HG03571 (cell line): Measurements from ENCODE around the gene SLC15A4.
"Not testable (repeated sequence)": the region's sequence is repeated elsewhere in the genome, so short reads cannot be mapped to it uniquely, and the experiment has no call there.

ENCODE experiments used
- ATAC-seq: cut with Tn5 transposase; IDR thresholded peaks from one replicate; pipeline ENCODE4 v1.9.1; 2021; ENCODE audit not compliant: unreplicated experiment

The SLC15A4 gene

DNA sequence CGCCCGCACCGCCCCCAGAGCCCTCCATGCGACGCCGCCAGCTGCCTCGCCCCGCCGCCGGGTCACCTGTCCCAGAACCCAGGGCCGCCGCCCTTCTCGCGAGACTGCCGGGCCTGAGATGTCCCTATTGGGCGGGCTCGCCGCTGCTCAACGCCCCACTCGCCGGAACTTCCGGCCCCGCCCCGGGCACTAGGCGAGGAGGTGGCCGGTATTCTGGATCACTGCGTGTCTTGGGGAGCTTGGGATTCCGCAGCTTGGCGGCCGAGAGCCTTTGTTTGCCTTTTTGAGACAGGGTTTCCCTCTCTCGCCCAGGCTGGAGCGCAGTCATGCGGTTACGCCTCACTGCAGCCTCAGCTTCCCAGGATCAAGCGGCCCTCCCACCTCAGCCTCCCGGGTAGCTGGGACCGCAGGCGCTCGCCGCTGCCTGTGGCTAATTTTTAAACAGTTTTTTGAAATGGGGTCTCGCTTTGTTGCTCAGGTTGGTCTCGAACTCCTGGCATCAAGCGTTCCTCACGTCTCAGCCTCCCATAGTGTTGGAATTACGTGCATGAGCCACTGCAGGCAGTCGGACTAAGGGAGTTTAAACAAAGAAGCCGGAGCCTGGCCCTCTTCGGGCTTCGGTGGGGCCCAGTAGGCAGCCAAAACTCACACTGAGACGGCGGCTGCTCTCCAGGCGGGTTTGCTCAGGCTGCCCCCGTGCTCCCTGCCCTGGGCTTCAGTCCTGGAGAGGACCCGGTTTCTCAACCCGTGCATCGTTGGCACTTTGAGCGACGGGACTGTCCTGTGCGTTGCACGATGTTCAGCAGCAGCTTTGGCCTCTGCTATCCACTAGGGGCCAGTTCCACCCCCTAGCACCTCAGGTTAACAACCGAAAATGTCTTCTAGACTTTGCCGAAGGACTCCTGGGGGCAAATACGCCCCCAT, at the start of gene SLC15A4:
Gene SLC15A4, minus strand, starts transcription at position 43 of the 924 bp plus-strand sequence. Its CDS starts 15 bp downstream, at position 28.
- peak; percentile 81 for ATAC-seq

DNA sequence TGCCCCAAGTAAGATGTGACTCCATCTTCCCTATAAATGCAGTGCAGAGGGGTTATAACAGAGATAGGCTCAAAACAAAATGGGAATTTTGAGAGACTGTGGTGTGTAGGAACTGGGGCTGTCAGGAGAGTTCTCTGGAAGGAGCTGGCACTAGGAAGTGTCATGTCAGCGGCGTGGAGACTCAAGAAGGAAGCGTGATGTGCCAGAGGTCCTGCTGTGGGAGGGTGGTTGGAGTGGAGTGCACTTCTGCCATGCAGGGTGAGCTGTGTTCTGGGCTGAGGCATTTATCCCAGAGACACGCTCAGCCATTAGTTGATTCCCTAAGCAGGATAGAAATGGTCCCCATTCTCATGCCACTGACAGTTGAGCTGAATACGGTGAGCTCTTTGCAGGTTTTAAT, 48.5 kb upstream of the SLC15A4 start:
- ATAC-seq: no peak

DNA sequence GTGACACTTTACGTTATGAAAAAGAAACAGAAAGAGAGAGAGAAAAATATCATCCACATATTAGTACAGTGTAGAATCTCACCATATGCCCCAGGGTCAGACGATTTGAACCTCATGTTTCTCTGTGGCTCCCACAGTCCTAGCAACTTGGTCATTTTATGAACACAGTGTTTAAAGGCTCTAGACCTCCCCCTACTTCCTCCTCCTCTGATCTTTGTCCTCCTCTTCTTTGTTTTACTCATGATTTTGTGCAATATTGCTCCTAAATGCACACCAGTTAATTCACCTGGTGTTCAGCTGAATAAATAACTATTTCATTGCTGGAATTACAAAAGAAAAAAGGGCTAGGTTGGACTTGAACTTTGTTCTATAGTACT, 47.7 kb upstream of the SLC15A4 start:
- ATAC-seq: no peak

DNA sequence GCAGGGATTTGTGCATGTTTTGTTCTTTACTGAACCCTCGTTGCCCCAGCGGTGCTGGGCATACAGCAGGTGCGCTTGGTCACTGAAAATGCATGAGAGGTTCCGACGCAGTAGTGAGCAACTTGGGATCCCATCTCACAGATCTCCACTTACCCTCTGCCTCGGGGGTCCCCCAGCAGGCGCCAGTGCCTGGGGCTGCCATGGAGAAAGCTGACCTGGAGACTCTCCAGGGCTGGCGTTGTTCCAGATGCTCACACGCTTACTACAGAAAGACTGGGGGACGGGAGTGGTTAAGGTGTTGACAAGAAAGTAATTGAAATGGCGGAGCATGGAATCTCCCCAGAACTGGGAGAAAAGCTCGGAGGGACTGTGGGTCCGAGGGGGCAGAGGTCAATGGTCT, 43.7 kb upstream of the SLC15A4 start:
- ATAC-seq: no peak

DNA sequence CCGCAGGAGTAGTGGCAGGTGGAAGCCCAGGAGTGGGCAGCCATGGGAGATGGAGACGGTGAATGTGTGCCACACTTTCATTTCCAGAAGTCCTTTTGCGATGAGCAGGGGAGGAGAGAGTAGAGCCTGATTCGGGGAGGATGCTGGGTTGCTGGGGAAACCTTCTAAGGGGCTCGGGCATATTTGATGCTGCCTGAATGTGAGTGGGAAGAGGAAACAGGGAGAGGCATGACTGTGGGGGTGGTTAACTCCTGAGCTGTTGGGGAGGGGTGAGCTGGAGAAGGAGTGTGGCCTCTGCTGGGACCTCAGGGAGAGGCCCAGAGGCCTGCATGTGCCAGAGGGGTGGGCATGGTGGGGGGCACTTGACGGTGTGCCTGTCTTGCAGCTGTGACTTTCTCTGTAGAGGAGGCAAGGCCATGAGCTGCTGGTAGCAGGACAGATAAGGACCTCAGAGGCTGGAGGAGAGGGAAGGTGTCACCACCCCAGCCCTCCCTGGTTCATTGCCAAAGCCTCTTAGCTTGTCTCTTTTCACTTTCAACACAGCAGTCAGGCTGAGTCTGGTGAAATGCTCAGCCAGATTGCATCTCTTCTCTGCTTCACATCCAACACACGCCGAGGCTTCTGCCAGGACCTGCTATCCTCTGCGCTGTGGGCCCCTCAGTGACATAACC, 40.9 kb upstream of the SLC15A4 start:
- ATAC-seq: no peak

DNA sequence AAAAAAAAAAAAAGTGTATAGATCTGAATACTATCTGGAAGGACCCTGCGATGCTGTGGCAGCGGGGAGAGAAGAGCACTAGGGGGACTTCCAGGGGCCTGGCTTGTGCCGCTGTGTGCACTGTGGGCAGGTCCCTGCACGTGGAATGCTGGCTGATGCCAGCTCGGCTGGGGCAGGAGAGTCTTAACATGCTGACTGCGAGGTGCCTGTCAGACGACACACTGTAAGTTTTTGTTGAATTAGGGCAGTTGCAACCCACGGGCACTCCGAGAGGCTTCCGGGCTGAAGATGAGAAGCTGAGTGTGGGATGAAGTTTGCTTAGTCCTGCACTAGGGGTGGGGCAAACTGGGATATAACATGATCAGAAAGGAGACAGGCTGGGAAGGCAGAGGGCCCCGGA, 40.2 kb upstream of the SLC15A4 start:
- ATAC-seq: no peak

DNA sequence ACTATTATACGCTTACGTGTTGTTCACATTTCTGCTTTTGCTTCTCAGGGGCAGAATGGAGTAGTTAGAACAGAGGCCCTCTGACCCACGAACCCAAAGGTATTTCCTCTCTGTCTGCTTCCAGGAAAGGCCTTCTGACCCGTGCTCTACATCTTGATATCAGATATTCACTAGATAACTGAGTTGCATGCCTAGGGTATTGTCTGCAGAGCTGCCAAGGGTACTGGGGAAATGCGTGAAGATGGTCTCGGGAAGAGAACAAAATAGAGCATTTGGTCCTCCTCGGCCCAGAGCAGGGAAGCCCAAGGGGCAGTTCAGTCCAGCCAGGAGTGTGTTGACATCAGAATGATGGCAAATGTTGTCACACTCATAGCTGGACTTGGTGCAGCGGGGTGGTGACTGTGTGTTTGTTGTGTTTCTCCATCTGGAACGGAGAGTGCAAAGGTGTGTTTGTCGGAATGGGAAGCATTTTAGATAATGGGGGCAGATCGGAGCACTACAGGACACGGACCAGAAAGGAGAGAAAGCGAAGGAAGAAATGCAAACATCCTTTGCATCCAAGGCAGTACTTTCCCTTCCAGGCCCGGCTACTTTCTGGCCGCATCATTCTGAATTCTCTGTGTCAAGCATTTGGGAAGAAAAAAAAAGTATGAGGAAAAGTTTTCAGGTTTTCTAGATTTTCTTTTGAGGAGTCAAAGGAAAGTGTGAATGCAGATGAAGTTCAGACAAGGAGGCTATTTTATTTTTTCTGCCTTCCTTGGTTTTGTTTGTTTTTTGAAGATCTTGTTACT, 37.7 kb upstream of the SLC15A4 start:
- no peak for ATAC-seq

DNA sequence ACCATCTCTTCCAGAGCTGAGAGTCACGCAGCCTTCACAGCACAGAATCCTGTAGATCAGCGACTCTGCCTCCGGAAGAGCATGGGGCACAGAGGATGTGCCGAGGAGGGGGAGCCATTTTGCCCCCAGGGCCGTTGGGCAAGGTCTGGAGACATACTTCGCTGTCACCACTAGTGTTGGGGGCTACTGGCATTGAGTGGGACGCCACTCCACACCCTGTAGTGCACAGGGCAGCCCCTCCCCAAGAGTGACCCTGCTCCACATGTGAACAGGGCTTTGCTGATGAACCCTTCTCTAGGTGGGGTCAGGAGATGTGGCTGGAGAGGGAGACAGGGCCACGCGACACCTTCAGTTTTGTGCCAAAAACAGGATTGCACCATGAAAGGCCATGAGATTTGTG, 35.6 kb upstream of the SLC15A4 start:
- ATAC-seq: no peak

DNA sequence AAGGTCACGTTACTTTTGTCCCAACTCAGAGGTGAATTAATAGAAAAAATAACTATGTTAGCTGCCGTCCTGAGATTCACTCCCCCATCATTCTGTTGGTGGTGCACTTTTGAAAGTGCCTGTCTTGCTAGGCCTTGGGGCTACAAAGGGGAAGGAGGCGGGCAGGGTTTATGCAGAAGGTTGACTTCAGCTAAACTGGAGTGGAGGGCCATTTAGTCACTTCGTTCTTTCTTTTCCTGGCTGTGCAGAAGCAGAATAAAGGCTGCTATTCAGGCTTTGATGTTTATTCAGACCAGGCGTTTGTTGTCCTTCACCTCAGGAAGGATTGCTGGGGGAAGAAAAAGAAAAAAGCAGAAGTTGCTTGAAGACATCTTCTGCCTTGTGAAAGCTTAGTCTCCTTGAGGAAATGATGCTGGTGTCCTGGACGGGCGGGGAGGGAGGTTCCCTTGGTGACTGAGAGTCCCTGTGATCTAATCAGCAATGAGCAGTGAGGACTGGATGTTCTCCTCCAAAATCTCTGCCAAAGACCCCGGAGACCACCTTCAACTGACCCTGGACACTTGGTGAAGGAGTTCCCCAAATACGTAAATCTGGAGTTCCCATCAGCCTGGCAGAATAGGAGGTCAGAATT, 33.5 kb upstream of the SLC15A4 start:
- no peak for ATAC-seq

DNA sequence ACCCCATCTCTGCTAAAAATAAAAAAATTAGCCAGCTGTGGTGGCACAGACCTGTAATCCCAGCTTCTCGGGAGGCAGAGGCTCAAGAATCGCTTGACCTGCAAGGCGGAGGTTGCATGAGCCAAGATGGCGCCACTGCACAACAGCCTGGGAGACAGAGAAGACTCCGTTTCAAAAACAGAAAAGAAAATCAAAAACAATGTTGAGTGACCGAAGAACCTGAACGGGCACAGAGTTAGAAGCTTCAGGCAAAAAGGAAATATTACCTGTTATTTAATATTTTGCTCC, 33.0 kb upstream of the SLC15A4 start:
- no peak for ATAC-seq

DNA sequence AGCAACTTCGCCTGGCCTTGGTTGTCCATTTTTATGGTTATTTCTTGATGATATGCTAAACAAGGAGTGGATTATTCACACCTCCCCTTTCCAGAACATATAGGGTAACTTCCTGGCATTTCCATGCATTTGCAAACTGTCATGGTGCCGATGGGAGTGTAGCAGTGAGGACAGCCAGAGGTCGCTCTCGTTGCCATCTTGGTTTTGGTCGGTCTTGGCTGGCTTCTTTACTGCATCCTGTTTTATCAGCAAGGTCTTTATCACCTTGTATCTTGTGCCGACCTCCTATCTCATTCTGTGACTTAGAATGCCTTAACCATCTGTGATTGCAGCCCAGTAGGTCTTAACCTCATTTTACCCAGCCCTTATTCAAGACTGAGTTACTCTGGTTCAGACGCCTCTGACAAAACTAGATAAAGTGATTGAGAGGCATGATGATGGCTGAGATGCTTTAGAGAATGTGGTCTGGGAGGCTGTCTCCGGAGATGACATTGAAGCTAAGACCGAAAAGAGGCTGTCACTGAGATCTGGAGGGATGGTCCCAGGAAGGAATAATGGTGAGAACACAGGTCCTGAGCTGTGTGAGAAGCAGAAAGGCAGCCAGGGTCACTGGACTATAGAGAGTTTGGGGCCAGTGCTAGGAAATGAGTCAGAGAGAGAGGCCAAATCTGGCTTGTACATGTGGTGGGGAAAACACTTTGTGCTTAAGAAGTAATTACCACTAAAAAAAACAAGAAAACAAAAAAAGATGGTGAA, 32.5 kb upstream of the SLC15A4 start:
- ATAC-seq: no peak

DNA sequence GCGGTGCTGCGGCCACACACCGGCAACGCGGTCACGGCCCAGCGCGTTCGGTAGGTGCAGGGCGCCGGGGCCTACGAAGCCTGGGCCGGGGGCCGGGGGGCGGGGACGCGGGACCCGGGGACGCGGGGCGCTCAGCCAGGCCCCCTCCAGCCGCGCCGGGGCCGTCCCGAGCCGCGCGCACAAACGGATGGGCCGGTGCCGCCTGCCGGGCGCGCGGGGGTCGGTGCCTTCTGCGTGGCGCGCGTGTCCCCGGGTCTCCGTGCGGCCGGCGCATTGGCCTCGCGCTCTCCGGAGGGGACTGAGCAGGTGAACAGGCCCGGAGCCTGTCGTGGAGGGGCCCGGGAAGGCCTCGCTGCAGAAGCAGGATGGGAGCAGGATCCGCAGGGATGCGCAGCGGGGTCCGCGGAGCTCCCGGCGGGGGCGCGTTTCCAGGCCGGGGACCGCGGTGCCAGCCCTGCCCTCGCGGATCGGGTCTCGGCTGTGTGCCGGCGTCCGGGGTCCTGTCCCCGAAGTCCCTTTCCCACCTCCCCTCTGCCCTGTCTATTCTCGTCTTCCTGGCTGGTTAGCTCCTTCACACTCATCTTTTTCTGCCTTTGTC, 29.9 kb upstream of the SLC15A4 start:
- no peak for ATAC-seq

DNA sequence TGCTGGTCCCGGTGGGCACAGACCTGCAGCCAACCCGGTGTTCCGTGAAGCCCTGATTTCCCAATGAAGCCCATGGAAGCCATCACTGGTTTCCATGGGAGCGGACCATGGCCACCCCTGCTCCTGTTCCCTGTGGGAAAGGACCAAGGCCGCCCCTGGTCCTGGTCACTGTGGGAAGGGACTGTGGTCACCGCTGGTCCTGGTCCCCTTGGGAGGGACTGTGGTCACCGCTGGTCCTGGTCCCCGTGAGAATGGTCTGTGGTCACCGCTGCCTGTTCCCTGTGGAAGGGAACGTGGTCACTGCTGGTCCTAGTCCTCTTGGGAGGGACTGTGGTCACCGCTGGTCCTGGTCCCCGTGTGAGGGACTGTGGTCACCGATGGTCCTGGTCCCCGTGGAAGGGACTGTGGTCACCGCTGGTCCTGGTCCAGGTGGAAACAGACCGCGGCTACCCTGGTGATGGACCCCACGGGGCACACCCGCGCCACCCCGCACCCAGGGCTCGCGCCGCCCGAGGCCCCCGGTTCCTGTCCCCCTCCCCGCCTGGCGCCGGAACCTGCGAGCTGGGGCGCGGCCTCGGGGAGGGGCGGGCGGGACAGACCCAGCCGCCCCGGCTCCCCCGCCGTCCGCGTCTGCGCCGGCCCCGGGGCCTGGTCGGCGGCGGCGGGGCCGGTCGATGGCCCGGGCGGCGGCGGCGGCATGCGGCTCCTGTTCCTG, 29.3 kb upstream of the SLC15A4 start, which contains the start of gene GLT1D1:
Gene GLT1D1, plus strand, starts transcription at position 594 of the 715 bp plus-strand sequence. Its CDS starts 104 bp downstream, at position 698.
- no peak for ATAC-seq

DNA sequence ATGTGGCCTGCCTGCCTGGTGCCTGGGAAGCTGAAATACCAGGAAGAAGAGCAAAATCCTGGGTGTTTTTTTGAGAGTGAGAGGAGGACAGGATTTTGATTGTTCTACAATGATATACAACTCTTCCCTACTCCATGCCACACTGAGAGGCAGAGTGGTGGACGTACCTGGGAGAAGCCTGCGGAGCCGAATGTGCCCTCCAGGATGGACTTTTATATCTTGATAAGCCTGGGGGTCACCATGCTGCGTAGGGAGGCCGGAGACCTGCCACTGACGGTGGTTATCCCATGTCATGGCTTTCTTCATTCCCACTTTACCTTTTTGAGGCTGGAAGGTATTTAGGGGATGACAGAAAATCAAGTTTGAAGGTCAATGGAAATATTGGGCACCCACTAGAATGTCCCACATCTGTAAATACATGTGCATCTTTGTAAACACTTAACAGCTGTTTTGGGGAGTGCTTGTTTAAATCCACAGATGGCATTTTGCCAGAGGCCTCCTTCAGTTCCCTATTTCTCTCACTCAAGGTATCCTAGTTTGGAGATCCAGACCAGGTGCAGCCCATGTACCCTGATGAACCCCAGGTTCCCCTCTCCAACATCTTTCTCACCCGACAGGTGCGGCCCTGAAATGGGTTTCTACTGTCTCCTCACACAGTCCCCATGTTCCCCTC, 28.4 kb upstream of the SLC15A4 start:
- no peak for ATAC-seq

DNA sequence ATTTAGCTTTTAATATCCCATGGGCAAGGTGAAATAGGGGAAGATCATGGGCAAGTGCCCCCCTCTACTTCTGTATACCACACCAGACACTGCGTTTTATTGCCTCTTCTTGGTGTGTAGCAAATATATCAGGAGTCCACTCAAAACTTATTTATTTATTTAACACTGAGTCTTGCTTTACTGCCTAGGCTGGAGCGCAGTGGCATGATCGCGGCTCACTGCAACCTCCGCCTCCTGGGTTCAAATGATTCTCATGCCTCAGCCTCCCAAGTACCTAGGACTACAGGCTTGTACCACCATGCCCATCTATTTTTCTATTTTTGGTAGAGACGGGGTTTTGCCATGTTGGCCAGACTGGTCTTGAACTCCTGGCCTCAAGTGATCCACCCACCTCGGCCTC, 27.7 kb upstream of the SLC15A4 start:
- ATAC-seq: not testable (repeated sequence)

DNA sequence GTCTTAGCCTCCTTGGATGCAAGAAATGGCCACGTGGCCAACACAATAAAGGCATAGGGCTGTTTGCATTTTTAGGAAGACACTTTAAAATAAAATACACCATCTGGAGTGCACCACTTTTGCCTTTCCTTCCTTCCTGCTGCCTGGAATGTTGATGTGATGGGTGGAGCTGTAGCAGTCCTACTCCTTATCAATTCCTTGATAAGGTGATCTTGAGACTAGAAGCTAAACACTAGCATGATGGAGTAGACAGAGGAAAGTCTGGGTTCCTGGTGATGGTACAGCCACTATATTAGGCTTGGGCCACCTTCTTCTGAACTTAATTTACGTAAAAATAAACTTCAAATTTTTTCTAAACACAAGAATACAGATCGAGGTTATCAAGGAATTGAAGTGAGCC, 26.6 kb upstream of the SLC15A4 start:
- ATAC-seq: no peak

DNA sequence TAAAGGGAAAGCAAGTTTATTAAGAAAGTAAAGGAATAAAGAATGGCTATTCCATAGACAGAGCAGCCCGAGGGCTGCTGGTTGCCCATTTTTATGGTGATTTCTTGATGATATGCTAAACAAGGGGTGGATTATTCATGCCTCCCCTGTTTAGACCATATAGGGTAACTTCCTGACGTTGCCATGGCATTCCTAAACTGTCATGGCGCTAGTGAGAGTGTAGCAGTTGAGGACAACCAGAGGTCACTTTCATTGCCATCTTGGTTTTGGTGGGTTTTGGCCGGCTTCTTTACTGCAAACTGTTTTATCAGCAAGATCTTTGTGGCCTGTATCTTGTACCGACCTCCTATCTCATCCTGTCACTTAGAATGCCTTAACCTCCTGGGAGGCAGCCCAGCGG, 26.0 kb upstream of the SLC15A4 start:
- not testable (repeated sequence) for ATAC-seq

DNA sequence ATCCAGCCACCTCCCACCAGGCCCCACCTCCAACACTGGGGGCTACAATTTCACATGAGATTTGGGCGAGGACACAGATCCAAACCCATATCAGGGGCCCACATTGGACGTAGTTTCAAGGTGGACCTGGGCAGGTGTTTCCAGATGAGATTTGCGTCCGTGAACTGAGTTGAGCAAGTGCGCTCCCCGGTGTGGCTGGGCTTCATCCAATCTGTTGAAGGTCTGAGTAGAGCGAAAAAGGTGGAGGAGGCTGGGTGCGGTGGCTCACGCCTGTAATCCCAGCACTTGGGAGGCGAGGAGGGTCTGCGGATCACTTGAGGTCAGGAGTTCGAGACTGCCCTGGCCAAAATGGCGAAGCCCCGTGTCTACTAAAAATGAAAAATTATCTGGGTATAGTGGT, 24.6 kb upstream of the SLC15A4 start:
- no peak for ATAC-seq

DNA sequence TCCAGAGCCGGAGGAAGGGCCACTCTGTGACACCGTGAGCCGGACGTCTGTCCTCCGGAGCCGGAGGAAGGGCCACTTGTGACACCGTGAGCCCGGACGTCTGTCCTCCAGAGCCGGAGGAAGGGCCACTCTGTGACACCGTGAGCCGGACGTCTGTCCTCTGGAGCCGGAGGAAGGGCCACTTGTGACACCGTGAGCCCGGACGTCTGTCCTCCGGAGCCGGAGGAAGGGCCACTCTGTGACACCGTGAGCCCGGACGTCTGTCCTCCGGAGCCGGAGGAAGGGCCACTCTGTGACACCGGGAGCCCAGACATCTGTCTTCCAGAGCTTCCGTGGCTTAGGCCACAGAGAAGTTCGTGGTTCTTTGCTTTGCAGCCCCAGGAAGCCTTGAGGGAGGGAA, 22.9 kb upstream of the SLC15A4 start:
- not testable (repeated sequence) for ATAC-seq
